Skeletal muscle satellite cell (primary cell): Measurements from ENCODE around the gene NFE2L3.
"Not testable (repeated sequence)": the region's sequence is repeated elsewhere in the genome, so short reads cannot be mapped to it uniquely, and the experiment has no call there.

Source experiments
- H3K27me3 ChIP-seq: 2 replicates; pipeline ENCODE4 v1.7.0; 2013; ENCODE audit warnings: low read length; ENCODE audit not compliant: control insufficient read depth, insufficient read depth
- H3K36me3 ChIP-seq: 2 replicates; pipeline ENCODE4 v1.7.0; 2013; ENCODE audit warnings: mild to moderate bottlenecking, control low read depth, low read length; ENCODE audit not compliant: insufficient read depth
- H3K4me1 ChIP-seq: 2 replicates; pipeline ENCODE4 v1.7.0; 2013; ENCODE audit warnings: low read length; ENCODE audit not compliant: control insufficient read depth, insufficient read depth
- H3K4me2 ChIP-seq: 2 replicates; pipeline ENCODE4 v1.7.0; 2013; ENCODE audit warnings: mild to moderate bottlenecking, low read length
- H3K4me3 ChIP-seq: 2 replicates; pipeline ENCODE4 v1.7.0; 2013; ENCODE audit warnings: low read length
- H3K9ac ChIP-seq: 2 replicates; pipeline ENCODE4 v1.7.0; 2013; ENCODE audit warnings: mild to moderate bottlenecking, low read depth, low read length, moderate library complexity
- H3K9me3 ChIP-seq: replicated peaks from 2 replicates; pipeline ENCODE4 v1.7.0; 2013; ENCODE audit warnings: mild to moderate bottlenecking, control low read depth, low read length

NFE2L3 gene

GRCh38 chr7:26190417-26190869, 38.4 kb downstream of the NFE2L3 start:
- H3K9ac ChIP-seq: no peak overlapping the region
- H3K36me3 ChIP-seq: peaks cover 92% of the 10 kb centered on the region
- no peaks in the 10 kb centered on the region for H3K27me3 ChIP-seq
- peaks cover 8% of the 10 kb centered on the region for H3K4me1 ChIP-seq
- H3K4me2 ChIP-seq: no peak overlapping the region
- H3K9me3 ChIP-seq: no peaks in the 10 kb centered on the region
- no peak overlapping the region for H3K4me3 ChIP-seq

GRCh38 chr7:26191233-26191973, 39.4 kb downstream of the NFE2L3 start:
- Histone ChIP-seq H3K4me2 (no peak overlapping the region), H3K4me3 (no peak overlapping the region), H3K36me3 (peaks cover 98% of the 10 kb centered on the region), H3K4me1 (peaks cover 17% of the 10 kb centered on the region), H3K27me3 (no peaks in the 10 kb centered on the region), H3K9me3 (no peaks in the 10 kb centered on the region), H3K9ac (no peak overlapping the region)

DNA sequence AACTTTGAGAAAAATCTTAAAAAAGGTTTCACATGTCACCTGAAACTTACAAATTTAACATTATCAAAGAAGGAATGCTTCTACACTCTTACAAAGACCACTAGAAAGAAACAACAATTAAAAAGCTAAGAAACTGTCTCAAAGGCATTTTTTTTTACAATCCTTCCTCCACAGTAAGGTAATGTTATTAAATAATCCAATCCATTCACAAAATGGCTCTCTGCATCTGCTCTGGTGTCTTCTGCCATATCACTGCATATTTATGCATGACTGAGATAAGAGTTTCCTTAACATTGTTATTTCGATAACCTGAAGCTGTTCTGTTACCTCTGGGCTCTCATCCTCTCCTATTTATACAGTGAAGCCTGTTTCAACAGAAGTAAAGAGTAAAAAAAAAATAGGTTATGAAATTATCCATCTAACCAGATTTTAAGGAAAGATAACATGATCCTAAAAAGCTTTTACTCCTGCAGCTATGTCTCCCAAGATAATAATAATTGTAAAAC, 40.0 kb downstream of the NFE2L3 start:
- Histone ChIP-seq H3K36me3 (peaks cover 99% of the 10 kb centered on the region), H3K4me2 (no peak overlapping the region), H3K4me1 (peaks cover 23% of the 10 kb centered on the region)

GRCh38 chr7:26192485-26193087, 40.6 kb downstream of the NFE2L3 start:
- Histone ChIP-seq H3K4me1 (peaks cover 29% of the 10 kb centered on the region), H3K4me3 (no peak overlapping the region), H3K27me3 (no peaks in the 10 kb centered on the region), H3K9me3 (no peaks in the 10 kb centered on the region), H3K36me3 (peaks cover 99% of the 10 kb centered on the region), H3K9ac (no peak overlapping the region), H3K4me2 (no peak overlapping the region)

More for the DNA sequence above, 40.0 kb downstream of the NFE2L3 start:
- Histone ChIP-seq H3K9ac (no peak overlapping the region), H3K4me3 (no peak overlapping the region), H3K9me3 (no peaks in the 10 kb centered on the region), H3K27me3 (no peaks in the 10 kb centered on the region)

DNA sequence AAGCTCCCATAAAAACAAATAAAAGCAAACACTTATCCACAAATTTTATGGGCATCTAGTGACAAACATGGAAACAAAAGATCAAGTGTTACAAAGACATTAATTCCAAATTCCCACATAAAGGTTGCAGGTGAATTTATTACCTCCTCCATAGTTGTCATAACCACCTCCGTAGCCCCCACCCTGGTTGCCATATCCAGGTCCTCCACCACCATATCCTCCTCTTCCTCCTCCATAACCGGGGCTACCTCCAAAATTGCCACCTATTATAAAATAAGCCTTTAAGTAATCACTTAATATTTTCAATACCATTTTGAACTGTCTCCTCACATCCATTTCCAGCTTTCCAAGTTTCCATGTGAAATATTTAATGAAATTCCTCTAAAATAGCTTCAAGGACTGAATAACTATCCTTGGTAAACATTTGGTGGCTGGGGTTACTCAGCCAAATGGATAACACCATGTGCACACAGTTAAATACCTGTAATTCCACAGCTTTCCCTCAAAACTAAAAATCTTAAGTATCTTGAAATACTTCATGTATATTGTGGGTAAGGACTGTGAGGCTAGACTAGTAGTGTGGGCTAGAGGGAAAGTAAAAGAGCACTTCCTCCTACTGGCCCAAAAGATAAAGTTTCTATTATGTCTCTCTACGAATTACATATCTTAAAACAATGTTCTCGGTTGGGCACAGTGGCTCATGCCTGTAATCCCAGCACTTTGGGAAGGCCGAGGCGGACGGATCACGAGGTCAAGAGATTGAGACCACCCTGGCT, 41.6 kb downstream of the NFE2L3 start:
- Histone ChIP-seq H3K27me3 (no peaks in the 10 kb centered on the region), H3K4me2 (no peak overlapping the region), H3K4me1 (peaks cover 29% of the 10 kb centered on the region), H3K9me3 (no peaks in the 10 kb centered on the region), H3K36me3 (peaks cover 98% of the 10 kb centered on the region), H3K4me3 (no peak overlapping the region), H3K9ac (no peak overlapping the region)

- H3K27me3 ChIP-seq, H3K4me3 ChIP-seq, H3K9me3 ChIP-seq, H3K9ac ChIP-seq: not testable (repeated sequence)
- H3K36me3 ChIP-seq: peaks cover 98% of the 10 kb centered on the region
- peak overlapping the region; percentile 83 for H3K4me2 ChIP-seq
- H3K4me1 ChIP-seq: peaks cover 29% of the 10 kb centered on the region
Observed at GRCh38 chr7:26194764-26195163, 42.8 kb downstream of the NFE2L3 start.

DNA sequence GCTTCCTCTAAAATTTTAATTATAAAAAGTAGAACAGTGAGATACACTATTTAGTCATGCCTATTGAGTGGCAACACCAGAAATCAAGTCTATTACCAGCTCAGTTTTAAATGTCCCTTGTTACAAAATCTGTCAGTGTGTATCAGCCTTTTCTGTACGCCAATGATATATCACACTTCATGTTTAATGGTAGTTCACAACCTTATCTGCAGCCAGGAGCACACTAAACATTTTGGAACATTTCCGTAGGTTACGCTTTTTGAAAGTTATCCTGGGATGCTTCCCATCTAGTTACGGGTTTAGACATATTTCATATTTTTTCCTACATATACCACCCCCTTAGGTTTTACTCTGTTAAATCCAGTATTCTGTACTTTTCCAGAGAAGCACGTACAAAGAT, 43.2 kb downstream of the NFE2L3 start:
- Histone ChIP-seq H3K4me3 (no peak overlapping the region), H3K27me3 (no peaks in the 10 kb centered on the region), H3K36me3 (peaks cover 94% of the 10 kb centered on the region), H3K9ac (no peak overlapping the region), H3K4me1 (peaks cover 29% of the 10 kb centered on the region), H3K9me3 (no peaks in the 10 kb centered on the region), H3K4me2 (peak overlapping the region; percentile 83)

DNA sequence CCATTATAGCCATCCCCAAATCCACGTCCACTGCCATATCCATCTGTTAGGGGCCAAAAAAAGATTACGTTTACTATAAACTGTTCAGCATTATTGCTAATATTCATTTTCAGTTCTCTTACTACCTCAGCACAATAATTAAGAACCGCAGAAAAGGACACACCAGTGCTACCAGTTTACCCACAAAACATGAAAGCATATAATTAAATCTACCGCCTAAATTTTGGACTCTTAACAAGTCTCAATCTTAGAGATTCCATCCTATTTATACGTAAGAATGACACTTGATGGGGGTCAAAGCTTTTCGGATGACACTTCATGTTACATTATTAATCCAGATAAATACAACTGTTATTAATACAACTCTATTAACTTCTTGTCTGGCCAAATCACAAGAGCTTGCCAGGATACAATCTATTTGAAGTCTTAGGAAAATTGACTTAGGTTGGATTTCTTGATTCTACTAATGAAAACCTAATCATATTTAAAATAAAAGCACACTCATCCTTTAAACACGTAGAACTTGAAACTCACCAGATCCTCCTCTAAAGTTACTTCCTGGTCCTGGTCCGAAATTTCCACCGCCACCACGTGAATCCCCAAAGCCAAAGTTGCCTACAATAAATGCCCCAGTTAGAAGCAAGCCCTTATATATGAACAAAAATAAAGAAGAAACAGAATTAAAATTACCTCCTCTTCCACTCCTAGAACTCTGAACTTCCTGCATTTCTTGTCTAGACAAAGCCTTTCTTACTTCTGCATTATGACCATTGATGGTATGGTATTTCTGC, 44.1 kb downstream of the NFE2L3 start:
- Histone ChIP-seq H3K4me1 (peaks cover 29% of the 10 kb centered on the region), H3K4me2 (peak overlapping the region; percentile 83), H3K4me3 (peak overlapping the region; percentile 98), H3K36me3 (peaks cover 88% of the 10 kb centered on the region), H3K27me3 (no peaks in the 10 kb centered on the region), H3K9me3 (no peaks in the 10 kb centered on the region), H3K9ac (peak overlapping the region; percentile 100)

GRCh38 chr7:26197153-26198115, 45.4 kb downstream of the NFE2L3 start:
- H3K9ac ChIP-seq: peak overlapping the region; percentile 100
- no peaks in the 10 kb centered on the region for H3K27me3 ChIP-seq
- peaks cover 74% of the 10 kb centered on the region for H3K36me3 ChIP-seq
- H3K9me3 ChIP-seq: no peaks in the 10 kb centered on the region
- H3K4me3 ChIP-seq: peak overlapping the region; percentile 98
- peak overlapping the region; percentile 83 for H3K4me2 ChIP-seq
- H3K4me1 ChIP-seq: peaks cover 29% of the 10 kb centered on the region

- H3K4me1 ChIP-seq: peaks cover 32% of the 10 kb centered on the region
- H3K4me3 ChIP-seq: peak overlapping the region; percentile 98
- no peaks in the 10 kb centered on the region for H3K27me3 ChIP-seq
- peaks cover 72% of the 10 kb centered on the region for H3K36me3 ChIP-seq
- peak overlapping the region; percentile 83 for H3K4me2 ChIP-seq
- H3K9ac ChIP-seq: peak overlapping the region; percentile 100
- H3K9me3 ChIP-seq: no peaks in the 10 kb centered on the region
Observed at GRCh38 chr7:26198133-26198780, 46.3 kb downstream of the NFE2L3 start.
